GM21447 (cell line): Measurements from ENCODE around the gene C22orf39.
"Not testable (repeated sequence)": the region's sequence is repeated elsewhere in the genome, so short reads cannot be mapped to it uniquely, and the experiment has no call there.

Experiments
- ATAC-seq: cut with Tn5 transposase; IDR thresholded peaks from one replicate; pipeline ENCODE4 v1.9.1; 2021; ENCODE audit not compliant: unreplicated experiment

The C22orf39 gene

DNA sequence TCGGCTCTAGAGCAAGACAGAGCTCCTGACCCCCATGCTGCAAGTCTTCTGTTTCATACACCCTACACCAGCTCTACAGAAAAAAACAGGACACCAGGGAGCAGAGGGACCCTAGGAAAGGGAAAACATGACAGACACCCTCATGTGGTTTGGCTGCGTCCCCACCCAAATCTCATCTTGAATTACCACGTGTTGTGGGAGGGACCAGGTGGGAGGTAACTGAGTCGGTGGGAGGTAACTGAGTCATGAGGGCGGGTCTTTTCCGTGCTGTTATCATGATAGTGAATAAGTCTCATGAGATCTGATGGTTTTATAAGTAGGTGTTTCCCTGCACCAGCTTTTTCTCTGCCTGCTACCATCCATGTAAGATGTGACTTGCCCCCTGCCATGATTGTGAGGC lies 6.6 kb upstream of the C22orf39 start:
- no peak for ATAC-seq

DNA sequence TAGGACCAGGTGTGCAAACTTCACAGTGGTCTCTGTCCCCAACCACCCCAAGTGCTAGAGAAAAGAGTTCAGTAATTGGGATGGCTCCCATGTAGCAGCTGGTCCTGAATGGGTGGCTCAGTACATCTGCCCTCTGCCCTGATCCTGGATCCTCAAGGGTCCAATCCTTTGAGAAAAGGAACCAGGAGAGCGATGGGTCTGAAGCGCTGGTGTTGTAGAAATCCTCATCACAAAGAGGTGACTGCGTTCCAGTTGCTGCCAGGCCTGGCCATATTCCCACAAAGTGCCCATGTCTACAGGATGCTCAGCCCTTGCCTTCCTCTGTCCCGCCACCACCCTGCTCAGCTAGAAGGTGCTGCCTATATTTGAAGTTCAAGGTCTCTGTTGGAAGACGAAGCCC lies 6.2 kb upstream of the C22orf39 start:
- ATAC-seq: no peak

DNA sequence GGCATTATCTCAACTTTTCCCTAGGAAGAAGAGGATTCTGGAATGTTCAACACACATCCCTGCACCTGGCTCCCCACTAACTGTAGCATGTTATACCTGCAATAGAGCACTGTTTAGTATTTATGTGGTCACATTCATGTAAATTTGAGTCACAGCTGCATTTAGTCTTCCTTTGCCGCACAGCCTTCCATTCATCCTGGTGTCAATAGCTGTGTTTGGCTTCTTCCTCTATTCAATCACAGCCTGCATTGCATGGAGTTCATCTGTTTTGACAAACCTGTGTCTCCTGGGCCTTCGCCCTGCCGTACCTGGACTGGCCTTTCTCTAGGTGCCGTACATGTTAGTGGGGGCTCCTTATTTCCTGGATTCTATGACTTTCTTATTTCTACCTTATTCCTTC lies 4.1 kb upstream of the C22orf39 start:
- ATAC-seq: no peak

DNA sequence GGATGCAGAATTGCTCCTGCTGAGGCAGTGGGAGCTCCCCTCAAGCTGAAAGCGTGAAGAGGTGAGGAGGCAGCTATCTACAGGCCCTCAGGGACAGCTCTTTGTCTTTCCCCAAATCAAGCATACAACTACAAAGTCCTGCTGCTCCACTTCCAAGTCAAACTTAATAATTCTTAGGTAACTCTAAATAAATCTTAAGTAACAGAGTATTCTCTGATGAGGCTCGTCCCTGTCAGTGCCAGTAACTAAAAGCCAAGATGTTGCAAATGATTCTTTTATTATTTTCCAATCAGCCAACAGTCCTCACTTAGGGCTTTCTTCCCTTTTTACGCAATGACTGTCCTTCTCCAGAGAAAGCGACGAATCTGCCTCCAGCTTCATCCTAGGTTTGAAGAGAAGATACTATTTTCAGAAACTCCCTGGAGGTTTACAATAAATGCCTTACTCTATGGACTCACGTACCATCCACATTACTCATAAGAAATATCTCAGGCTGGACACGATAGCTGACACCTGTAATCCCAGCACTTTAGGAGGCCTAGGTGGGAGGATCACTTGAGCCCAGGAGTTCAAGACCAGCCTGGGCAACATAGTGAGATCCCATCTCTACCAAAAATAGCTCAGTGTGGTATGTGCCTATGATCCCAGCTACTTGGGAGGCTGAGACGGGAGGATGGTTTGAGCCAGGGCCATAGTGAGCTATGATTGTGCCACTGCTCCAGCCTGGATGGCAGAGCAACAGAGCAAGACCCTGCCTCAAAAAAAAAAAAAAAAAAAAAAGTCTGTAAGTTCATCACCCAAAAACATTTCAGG lies 3.1 kb upstream of the C22orf39 start:
- no peak for ATAC-seq

DNA sequence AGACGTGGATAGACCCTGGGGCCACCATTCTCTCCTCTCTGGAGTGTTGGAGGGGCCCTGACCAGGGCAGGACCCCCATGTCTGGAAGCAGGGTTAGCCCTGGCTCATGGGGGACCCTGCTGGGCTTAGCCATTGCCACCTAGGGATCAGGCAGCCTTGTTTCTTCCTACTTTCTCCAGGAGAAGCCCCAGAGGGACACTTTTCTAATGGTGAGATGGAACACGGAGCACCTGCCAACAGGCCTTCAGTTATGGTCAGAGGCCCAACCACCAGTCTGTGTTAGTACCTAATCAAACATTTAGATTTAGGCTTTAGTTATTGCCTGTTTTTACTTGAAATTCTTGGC lies 1.9 kb upstream of the C22orf39 start:
- no peak for ATAC-seq

DNA sequence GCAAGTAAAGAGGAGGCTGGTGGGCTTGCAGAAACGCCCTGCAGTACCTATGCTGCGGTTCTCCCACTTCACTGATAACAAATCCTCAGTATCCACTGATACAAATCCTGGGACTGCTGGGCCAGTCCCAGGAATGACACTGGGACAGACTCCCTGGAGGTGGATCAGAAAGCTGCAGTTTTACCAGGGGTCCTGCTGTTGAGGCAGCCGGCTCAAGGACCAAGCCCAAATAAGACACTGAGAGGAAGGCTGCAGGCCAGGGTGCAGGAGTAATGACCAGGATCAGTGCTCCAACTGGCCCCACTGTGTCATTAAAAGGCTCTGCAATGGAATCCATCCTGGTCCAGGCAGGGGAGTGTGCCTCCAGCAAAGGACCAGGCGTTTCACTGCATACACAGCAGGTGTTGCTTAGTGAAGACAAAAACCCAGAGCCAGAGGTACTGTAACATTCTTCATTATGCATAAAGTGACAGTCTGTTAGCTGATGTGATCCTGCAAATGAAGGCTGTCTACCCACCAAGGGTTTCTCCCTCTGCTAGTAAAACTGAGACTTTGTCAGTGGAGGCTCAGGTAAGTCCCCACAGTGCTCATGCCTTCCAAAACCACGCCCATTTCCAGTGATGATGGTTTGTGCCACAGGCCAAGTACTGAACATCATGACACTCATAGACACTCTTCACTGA lies 1.4 kb upstream of the C22orf39 start:
- no peak for ATAC-seq

DNA sequence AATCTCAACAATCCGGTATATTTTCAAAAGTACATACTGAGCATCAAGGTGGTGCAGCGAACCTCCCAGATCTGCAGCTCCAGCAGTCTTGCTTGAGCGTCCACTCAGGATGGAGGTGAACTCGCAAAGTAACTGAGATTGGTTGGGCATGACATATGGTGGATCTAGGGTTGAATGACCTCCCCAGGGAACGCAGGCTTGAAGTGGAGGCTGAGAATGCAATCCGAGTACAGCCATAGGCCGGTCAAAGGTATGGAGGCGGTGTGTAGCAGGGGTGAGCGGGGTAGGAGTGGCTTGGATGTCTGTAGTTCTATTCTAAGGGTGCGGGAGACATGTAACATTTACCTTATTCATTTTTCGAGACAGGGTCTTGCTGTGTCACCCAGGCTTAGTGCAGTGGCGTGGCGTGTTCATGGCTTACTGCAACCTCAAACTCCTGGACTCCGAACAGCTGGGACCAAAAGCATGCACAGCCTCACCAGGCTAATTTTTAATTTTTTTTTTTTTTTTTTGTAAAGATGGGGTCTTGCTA lies 631 bp upstream of the C22orf39 start:
- no peak for ATAC-seq

DNA sequence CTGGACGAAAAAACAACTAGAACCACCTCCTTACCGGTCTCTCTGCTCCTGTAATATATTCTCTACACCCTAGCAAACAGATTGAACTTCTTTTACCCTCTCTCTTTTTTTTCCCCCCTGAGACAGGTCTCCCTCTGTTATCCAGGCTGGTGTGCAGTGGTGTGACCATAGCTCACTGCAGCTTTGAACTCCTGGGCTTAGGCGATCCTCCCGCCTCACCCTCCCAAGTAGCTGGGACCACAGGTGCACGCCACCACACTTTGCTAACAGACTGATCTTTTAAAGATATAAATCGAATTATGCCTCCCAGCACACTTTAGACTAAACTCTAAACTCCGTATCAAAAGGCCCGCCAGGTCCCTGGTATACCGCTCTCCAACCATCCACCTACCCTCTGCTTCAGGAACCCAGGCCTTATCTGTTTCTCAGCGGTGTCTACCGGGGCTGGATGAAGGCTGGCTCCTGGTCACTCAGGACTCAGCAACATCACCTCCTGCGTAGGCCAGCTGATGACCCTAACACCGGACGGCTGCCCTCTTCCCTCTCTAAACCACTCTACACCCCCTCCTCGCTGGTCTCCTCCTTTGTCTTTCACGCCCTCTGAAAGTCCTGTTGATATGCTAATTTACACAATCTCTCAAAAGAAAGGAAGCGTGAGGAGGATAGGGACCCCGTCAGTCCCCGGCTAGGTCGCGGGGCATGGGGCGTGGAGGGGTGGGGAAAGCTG lies 745 bp downstream of the C22orf39 start:
- no peak for ATAC-seq

DNA sequence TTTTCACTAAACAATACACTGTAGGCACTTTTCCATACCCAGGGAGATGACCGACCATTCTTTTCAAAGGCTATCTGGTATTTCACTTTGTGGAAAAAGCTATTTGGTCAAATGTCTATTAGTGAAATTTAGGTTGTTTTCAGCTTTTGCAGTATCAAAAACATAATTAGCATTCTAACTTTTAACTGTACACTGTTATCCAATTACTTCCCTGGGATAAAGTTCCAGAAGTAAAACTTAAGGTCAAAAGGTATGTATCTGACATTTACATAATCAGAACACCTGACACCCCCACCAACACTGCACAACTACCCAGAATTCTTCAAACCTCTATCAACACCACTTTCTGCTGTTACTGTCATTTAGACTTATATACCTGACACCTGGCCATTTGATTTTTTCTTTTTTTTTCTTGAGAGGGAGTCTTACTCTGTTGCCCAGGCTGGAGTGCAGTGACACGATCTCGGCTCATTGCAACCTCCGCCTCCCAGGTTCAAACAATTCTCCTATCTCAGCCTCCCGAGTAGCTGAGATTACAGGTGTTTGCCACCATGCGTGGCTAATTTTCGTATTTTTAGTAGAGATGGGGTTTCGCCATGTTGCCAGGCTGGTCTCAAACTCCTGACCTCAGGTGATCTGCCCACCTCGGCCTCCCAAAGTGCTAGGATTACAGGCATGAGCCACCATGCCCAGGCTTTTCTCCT lies 2.1 kb downstream of the C22orf39 start:
- not testable (repeated sequence) for ATAC-seq

DNA sequence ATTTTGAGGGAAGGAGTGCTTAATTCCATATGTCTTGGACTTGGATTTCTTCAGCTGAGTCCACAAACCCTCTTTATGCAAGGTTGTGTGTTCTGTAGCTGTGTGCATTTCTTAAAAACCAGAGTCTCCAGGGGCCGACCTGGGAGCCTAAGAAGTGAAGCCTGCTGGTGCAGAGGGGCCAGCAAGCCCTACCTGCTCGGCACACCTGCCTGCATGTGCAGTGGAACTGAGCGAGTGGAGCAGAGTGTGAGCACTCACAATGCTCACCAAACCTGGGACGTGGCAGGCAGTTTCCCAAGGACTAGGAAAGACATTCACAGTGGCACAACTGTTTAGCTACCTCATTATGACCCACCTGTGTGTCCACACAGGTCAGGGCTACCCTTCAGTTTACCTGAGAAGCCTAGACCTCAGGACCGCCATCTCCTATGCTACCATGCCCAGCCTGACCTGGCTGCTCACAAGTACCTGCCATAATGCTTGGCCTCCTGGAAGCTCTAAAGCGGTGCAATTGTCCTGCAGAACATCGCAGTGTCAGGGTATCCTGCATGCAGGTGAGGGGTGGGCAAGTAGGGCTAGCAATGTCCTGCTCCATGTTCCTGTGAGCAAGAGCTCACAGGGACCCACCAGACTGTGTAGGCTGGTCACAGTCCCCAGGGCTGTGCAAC lies 3.8 kb downstream of the C22orf39 start:
- no peak for ATAC-seq

DNA sequence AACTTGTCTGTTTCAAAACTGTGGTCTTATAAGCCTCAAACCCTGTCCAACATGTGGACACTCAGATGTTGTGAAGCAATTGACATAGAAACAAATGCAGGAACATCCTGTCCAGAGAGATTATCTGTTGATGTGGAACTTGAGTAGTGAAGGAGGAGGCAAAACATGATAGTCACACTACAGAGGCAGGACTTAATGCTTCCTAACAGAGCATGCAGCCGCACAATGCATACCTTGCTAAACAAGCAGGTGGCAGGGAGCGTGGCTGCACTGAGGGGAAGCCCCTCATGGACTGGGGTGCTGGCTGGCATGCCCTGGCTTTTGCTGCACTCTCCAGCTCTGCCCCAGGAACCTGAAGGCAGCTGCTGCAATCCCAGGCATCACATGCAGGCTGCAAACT lies 5.3 kb downstream of the C22orf39 start:
- ATAC-seq: no peak

DNA sequence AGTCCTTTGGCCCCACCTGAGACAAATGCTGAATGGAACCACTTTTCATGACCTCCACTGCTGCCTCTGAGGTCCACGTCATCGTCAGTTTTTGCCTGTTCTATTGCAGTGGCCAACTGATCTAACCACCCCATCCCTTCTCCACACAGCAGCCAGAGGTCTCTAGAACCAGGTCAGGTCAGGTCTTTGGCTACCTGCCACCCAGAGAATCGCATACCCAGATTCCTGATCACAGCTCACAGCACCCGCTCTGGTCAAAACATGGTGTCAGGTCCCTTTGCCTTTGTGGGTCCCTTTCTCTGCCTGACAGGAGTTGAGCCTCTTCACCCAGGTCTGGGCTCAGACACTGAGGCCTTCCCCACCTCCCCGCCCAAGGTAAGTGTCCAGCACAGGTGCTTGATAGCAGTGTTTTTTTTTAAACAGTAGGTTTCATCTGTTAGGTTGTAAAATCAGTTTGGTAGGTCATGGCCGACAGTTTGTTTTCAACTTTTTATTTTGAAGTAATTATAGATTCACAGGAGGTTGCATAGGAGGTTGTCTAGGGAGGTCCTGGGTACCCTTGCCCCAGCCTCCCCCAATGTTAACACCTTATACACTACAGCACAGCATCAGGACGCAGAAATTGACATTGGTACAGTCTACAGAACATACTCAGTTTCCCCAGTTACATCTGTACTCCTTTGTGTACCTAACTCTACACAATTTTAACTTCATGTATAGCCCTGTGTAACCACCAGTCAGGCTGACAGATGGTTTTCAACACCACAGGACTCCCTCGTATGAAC lies 6.9 kb downstream of the C22orf39 start:
- no peak for ATAC-seq

DNA sequence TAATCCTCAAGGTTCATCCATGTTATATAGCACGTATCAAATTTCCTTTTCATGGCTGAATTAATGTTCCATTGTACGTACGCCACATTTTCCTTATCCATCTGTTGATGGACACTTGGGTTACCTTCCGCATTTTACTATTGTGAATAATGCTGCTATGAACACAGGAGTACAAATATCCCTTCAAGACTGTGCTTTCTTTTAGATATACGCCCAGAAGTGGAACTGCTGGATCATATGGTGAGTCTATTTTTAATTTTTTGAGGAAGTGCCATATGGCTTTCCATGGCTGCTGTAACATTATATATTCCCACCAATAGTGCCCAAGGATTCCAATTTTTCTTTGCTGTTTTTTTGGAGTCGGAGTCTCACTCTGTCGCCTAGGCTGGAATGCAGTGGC lies 9.2 kb downstream of the C22orf39 start:
- ATAC-seq: no peak

DNA sequence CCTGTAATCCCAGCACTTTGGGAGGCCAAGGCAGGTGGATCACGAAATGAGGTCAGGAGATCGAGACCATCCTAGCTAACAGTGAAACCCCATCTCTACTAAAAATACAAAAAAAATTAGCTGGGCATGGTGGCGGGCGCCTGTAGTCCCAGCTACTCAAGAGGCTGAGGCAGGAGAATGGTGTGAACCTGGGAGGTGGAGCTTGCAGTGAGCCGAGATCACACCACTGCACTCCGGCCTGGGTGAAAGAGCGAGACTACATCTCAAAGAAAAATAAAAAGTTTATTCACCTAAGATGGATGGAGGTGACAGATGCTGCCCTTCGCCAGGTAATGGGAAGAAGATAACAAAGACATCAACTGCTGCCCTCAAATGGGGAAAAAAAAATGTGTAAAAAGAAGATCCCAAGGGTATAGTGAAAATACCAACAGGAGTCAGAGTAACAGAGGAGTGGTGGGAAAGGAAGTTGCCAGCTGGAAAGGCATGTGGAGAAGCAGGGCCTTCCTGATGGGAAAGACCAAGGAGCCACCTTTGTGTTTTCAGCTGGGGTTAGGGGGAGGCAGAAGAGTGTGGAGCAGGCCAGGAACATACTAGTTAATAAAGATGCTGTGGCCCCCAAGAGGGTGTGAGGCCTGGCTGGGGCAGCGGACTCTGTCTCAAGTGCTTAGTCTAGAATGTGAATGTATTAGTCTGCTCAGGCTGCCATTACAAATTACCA lies 10.9 kb downstream of the C22orf39 start:
- ATAC-seq: not testable (repeated sequence)

DNA sequence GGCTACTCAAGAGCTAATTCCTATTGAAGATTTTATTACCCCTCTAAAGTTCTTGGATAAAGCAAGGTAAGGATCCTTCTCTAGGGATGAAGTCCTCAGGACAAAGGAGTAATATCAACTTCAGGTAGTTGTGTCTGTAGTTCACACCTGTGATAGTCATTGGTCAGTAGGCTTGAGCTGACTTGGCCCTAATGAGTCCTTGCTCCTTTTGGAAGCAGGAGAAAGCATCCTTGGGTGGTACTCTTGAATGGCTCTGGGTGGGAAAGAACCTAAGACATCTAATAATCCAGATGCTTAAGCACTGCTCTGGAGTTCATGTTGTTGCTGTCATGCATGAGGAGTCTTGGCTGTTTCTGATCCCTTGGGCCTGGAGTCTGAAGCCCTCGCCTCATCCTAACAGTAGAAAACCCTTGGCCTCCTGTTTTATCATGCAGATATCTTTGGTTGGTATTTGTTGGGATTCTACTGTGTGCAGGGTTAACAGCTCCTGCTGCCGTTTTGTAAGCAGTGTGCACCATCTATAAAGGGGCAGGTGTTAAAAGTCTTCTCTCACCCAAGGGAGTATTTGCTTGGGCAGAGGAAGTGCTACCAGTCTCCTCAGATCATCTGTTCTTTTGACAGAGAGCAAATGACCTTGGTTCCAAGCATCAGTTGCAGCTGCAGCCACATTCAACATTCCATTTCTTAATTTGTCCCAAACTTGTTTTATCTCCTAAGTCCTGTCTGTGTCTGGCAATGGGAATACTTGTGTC lies 12.5 kb downstream of the C22orf39 start:
- no peak for ATAC-seq

DNA sequence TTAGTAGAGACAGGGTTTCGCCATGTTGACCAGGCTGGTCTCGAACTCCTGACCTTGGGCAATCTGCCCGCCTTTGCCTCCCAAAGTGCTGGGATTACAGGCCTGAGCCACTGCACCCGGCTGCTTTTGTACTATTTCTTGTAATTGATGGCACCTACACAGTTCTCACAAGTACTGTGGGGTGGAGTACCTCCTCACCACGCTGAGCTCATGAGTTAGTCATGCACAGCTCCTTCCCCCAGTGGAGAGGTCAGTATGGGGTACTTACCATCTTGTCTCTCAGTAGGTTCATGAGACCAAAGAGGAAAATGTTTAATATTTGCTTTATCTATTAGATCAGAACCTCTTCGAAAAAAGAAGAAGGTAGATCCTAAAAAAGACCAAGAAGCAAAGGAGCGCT lies 13.1 kb downstream of the C22orf39 start:
- ATAC-seq: no peak

DNA sequence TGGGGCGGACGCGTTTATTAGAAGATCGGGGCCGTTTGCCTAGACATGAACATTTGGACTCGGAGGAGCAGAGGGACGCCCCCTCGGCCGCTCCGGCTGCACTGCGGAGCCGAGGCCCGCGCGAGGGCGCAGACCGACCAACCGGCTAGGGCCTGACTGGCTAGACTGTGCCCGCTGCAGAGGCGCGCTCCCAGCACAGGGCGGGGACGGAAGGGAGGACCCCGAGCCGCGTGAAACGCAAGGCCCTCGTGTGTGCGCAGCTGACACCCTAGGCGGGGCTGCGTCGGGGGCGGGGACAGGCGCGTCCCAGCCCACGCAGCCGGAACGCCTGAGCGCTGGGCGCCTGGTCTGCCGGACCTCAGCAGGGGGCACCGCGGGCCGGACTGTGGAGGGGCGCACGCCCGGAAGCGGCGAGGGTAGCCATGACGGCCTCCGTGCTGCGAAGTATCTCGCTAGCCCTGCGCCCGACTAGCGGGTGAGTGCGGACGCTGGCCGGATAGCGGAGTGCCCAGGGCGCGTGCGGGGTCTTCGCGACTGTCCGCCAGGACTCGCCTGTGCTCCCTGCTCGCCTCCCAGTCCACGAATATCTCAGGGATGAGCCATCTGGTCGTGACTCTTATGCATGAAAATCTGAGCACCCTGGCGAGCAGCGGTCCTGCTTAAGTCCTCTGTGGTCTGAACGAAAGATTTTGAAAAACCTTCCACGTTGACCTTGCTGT lies 15.2 kb downstream of the C22orf39 start, which contains the start of gene MRPL40:
TSS of gene MRPL40 (plus strand) at position 413 of the 719 bp plus-strand sequence. CDS start at position 423, 10 bp downstream.
- peak; percentile 66 for ATAC-seq
